HepG2 (cell line): ENCODE data around the gene LPIN3. TPM values are rescaled to one million over a fixed set of nuclear protein-coding genes. Genes with fewer than 3 reads are reported as not detected.

ENCODE experiments used
- ARID3A ChIP-seq: IDR thresholded peaks from 2 replicates; pipeline ENCODE4 v1.6.1; 2012; ENCODE audit warnings: low read depth, low read length, improper control_type of control experiment
- ARNT ChIP-seq: fragments of 450-650 bp; IDR thresholded peaks from 2 replicates; pipeline ENCODE4 v1.6.1; 2017
- EP300 ChIP-seq, 3 experiments: sonication (generic) in 1 of 3; formaldehyde crosslinking in 1 of 3; IDR thresholded peaks; 2 replicates each; pipeline versions ENCODE4 v1.5.1 to v1.6.1; 2011 to 2020; ENCODE audit warnings: low read depth in 2 of 3, low read length in 2 of 3, borderline replicate concordance in 1 of 3, improper control_type of control experiment in 1 of 3, mild to moderate bottlenecking in 1 of 3, missing genetic modification reagents in 1 of 3, moderate library complexity in 1 of 3
- ETV5 ChIP-seq: IDR thresholded peaks from 2 replicates; pipeline ENCODE4 v1.6.1; 2018; ENCODE audit warnings: missing biosample characterization, missing genetic modification reagents, inconsistent platforms, borderline replicate concordance
- KAT8 ChIP-seq: IDR thresholded peaks from 2 replicates; pipeline ENCODE4 v1.6.1; 2016; ENCODE audit warnings: missing genetic modification reagents, missing compliant biosample characterization
- KLF9 ChIP-seq: IDR thresholded peaks from 2 replicates; pipeline ENCODE4 v1.6.1; 2016; ENCODE audit warnings: low read depth
- MLLT10 ChIP-seq: sonication (generic); formaldehyde crosslinking; IDR thresholded peaks from 2 replicates; pipeline ENCODE4 v1.4.0; 2020; ENCODE audit warnings: missing genetic modification reagents
- NCOA2 ChIP-seq: sonication (generic); formaldehyde crosslinking; IDR thresholded peaks from 2 replicates; pipeline ENCODE4 v1.8.0; 2022; ENCODE audit warnings: inconsistent platforms
- NFE2 ChIP-seq: sonication (generic); formaldehyde crosslinking; IDR thresholded peaks from 2 replicates; pipeline ENCODE4 v1.4.0; 2020; ENCODE audit warnings: missing genetic modification reagents
- NPAS2 ChIP-seq: sonication (generic); formaldehyde crosslinking; IDR thresholded peaks from 2 replicates; pipeline ENCODE4 v1.8.0; 2022; ENCODE audit warnings: mild to moderate bottlenecking, missing genetic modification reagents, borderline replicate concordance
- NR3C1 ChIP-seq: sonication (generic); formaldehyde crosslinking; IDR thresholded peaks from 2 replicates; pipeline ENCODE4 v1.4.0; 2020; ENCODE audit warnings: missing genetic modification reagents
- PAXIP1 ChIP-seq: sonication (generic); formaldehyde crosslinking; conservative IDR thresholded peaks from 2 replicates; pipeline ENCODE4 v1.4.0; 2020; ENCODE audit warnings: mild to moderate bottlenecking, missing genetic modification reagents, moderate library complexity
- POLR2AphosphoS2 ChIP-seq: IDR thresholded peaks from 2 replicates; pipeline ENCODE4 v1.6.1; 2011; ENCODE audit warnings: low read depth, low read length, improper control_type of control experiment
- YEATS2 ChIP-seq: sonication (generic); formaldehyde crosslinking; IDR thresholded peaks from 2 replicates; pipeline ENCODE4 v1.4.0; 2020; ENCODE audit warnings: missing genetic modification reagents, borderline replicate concordance
- ZBTB2 ChIP-seq: sonication (generic); formaldehyde crosslinking; IDR thresholded peaks from 2 replicates; pipeline ENCODE4 v1.8.0; 2022; ENCODE audit warnings: low read depth, missing genetic modification reagents
- ZNF256 ChIP-seq: sonication (generic); formaldehyde crosslinking; conservative IDR thresholded peaks from 2 replicates; pipeline ENCODE4 v1.4.0; 2020; ENCODE audit warnings: missing genetic modification reagents
- ZNF34 ChIP-seq: sonication (generic); formaldehyde crosslinking; IDR thresholded peaks from 2 replicates; pipeline ENCODE4 v1.4.0; 2020; ENCODE audit warnings: mild to moderate bottlenecking, missing genetic modification reagents, borderline replicate concordance
- ZNF616 ChIP-seq: sonication (generic); formaldehyde crosslinking; IDR thresholded peaks from 2 replicates; pipeline ENCODE4 v1.5.0; 2020; ENCODE audit warnings: low read depth, mild to moderate bottlenecking, missing genetic modification reagents
- ZNF629 ChIP-seq: sonication (generic); formaldehyde crosslinking; conservative IDR thresholded peaks from 2 replicates; pipeline ENCODE4 v1.5.0; 2020; ENCODE audit warnings: missing genetic modification reagents
- ZNF749 ChIP-seq: sonication (generic); formaldehyde crosslinking; IDR thresholded peaks from 2 replicates; pipeline ENCODE4 v1.8.0; 2022; ENCODE audit warnings: mild to moderate bottlenecking, missing genetic modification reagents, moderate library complexity, borderline replicate concordance
- polyA plus RNA-seq, 8 experiments: library from polyadenylated mRNA; depleted of rRNA in 3 of 8; stranded (reverse) in 7 of 8; unstranded in 1 of 8; fragments of >200 nt; fragmentation: Illumina TruSeq in 4 of 8; extraction: Trizol in 4 of 8; gene quantifications; 2 replicates each; pipeline versions ENCODE4 v1.2.1 to v1.2.3, GENCODE V29; 2011 to 2016; ENCODE audit warnings: low read depth in 4 of 8, missing spikeins in 1 of 8, mixed read lengths in 1 of 8; ENCODE audit not compliant: insufficient read depth in 1 of 8
- total RNA-seq, 5 experiments: library from RNA; depleted of rRNA; stranded (reverse); fragments of >200 nt; fragmentation: Illumina TruSeq; extraction: Trizol; gene quantifications; 2 replicates each; pipeline ENCODE4 v1.2.3, GENCODE V29; 2016; ENCODE audit warnings: low read depth in 1 of 5
- TF ChIP-seq, protein P1 (sequence below): IDR thresholded peaks from 2 replicates; pipeline ENCODE4 v1.6.1; 2016; ENCODE audit warnings: missing compliant biosample characterization, missing genetic modification reagents, borderline replicate concordance

Gene LPIN3
- total and polyA plus RNA-seq, 2 of the 13 experiments (the other 11 are each of a cell fraction or from before 2014, with no cell fraction given): 14.2 to 28.6 TPM

GRCh38 chr20:41340327-41341055 lies at the start of gene LPIN3 (continued):
- TF ChIP-seq EP300 (IDR thresholded peaks at IDR 0.05; ENCODE audit: low read depth in 2 of 2, low read length in 2 of 2) (no peak), EP300 (CRISPR knock-in tag; IDR thresholded peaks at IDR 0.05; ENCODE audit: borderline replicate concordance) (0 out of 2 replicates have a peak, but pooled peaks have one; percentile 33), ARID3A (no peak), MLLT10 (CRISPR knock-in tag) (no peak), ZNF616 (no peak; the same call in 1 of the 2 replicates), KAT8 (peak; percentile 93), ETV5 (CRISPR knock-in tag) (peak; percentile 49; the same call in 1 of the 2 replicates), ZBTB2 (CRISPR knock-in tag) (no peak), PAXIP1 (CRISPR knock-in tag) (peak; percentile 51), NCOA2 (peak; percentile 26; the same call in 1 of the 2 replicates), POLR2AphosphoS2 (no peak), NR3C1 (CRISPR knock-in tag) (no peak), ZNF34 (CRISPR knock-in tag) (no peak), ZNF749 (CRISPR knock-in tag) (0 out of 2 replicates have a peak, but pooled peaks have one; percentile 4), NFE2 (CRISPR knock-in tag) (no peak), ARNT (no peak), YEATS2 (peak; percentile 76), ZNF629 (no peak), NPAS2 (CRISPR knock-in tag) (no peak), ZNF256 (CRISPR knock-in tag) (no peak), KLF9 (no peak)
- TF ChIP-seq, protein P1, sequence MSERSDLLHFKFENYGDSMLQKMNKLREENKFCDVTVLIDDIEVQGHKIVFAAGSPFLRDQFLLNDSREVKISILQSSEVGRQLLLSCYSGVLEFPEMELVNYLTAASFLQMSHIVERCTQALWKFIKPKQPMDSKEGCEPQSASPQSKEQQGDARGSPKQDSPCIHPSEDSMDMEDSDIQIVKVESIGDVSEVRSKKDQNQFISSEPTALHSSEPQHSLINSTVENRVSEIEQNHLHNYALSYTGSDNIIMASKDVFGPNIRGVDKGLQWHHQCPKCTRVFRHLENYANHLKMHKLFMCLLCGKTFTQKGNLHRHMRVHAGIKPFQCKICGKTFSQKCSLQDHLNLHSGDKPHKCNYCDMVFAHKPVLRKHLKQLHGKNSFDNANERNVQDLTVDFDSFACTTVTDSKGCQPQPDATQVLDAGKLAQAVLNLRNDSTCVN: peak; percentile 75; the same call in 1 of the 2 replicates
